GM12873 (cell line): ENCODE measurements around the gene PPRC1.

Experiments used
- CTCF ChIP-seq: IDR thresholded peaks from 2 replicates; pipeline ENCODE4 v1.5.1; 2012; ENCODE audit warnings: low read depth, mild to moderate bottlenecking, moderate library complexity, low read length, control low read depth; ENCODE audit not compliant: insufficient read depth; ENCODE audit errors: missing control alignments

PPRC1 gene

GRCh38 chr10:102119417-102120141 is 13.3 kb upstream of the PPRC1 start:
- no peak for TF ChIP-seq CTCF

GRCh38 chr10:102120142-102120990 is 12.5 kb upstream of the PPRC1 start, which contains the start of gene LDB1:
LDB1 (minus strand) TSS chr10:102120368; CDS start chr10:102120110, 258 bp downstream.
- TF ChIP-seq CTCF = no peak

- no peak for TF ChIP-seq CTCF
Observed at GRCh38 chr10:102120991-102121738, 11.7 kb upstream of the PPRC1 start.

GRCh38 chr10:102121739-102122372 is 11.0 kb upstream of the PPRC1 start:
- TF ChIP-seq CTCF = no peak

GRCh38 chr10:102122450-102122849 is 10.4 kb upstream of the PPRC1 start:
- no peak for TF ChIP-seq CTCF

- no peak for TF ChIP-seq CTCF
Observed at GRCh38 chr10:102123223-102123622, 9.6 kb upstream of the PPRC1 start.
